A673 (cell line): Measurements from ENCODE around the gene WRAP53.

Source experiments
- CTCF ChIP-seq: fragments of 300-800, 200-600 bp; sonication (generic); conservative IDR thresholded peaks from 2 replicates; pipeline ENCODE4 v1.5.1; 2017; ENCODE audit warnings: low read depth, mild to moderate bottlenecking, antibody characterized with exemption, low read length, moderate library complexity, mixed read lengths
- EZH2 ChIP-seq: fragments of 200-600 bp; sonication (generic); IDR thresholded peaks from 2 replicates; pipeline ENCODE4 v1.6.1; 2017; ENCODE audit warnings: borderline replicate concordance, low read depth, mild to moderate bottlenecking, mixed read lengths, antibody characterized with exemption, low read length; ENCODE audit not compliant: poor library complexity, severe bottlenecking

GRCh38 chr17:7688808-7689316, 585 bp downstream of the WRAP53 start:
- TF ChIP-seq CTCF (no peak), EZH2 (no peak)
